Gastrocnemius medialis (tissue), 4 donors: ENCODE data around the gene FASLG. TPM values are rescaled to one million over a fixed set of nuclear protein-coding genes. Genes with fewer than 3 reads are reported as not detected.

Experiments
- ATAC-seq, 2 donors: fragments of 150-250 bp; one replicate each; pipeline ENCODE4 v1.9.1; 2016
- DNase-seq, 2 donors: peaks; one replicate each; pipeline ENCODE4 v3.0.0-alpha.2; 2019
- H3K27ac ChIP-seq, 4 donors: fragments of 200-600 bp; sonication (generic); 1 replicate in 1 of 4; 2 replicates in 3 of 4; pipeline ENCODE4 v1.5.1; 2016 to 2018; ENCODE audit warnings: mild to moderate bottlenecking in 2 of 4, moderate library complexity in 1 of 4
- H3K27me3 ChIP-seq, 3 donors: fragments of 200-600 bp; sonication (generic) in 2 of 3; 1 replicate in 1 of 3; 2 replicates in 2 of 3; pipeline versions ENCODE4 v1.5.1 to v1.6.0; 2016 to 2019; ENCODE audit warnings: mild to moderate bottlenecking in 1 of 3, moderate library complexity in 1 of 3
- H3K36me3 ChIP-seq, 2 donors: fragments of 200-600 bp; sonication (generic) in 1 of 2; one replicate each; pipeline ENCODE4 v1.5.1; 2017 to 2018
- H3K4me1 ChIP-seq, 2 donors: fragments of 200-600 bp; sonication (generic) in 1 of 2; one replicate each; pipeline ENCODE4 v1.5.1; 2016 to 2017; ENCODE audit warnings: mild to moderate bottlenecking in 2 of 2
- H3K4me3 ChIP-seq, 4 donors: fragments of 200-600 bp; sonication (generic) in 3 of 4; 1 replicate in 1 of 4; 2 replicates in 3 of 4; pipeline ENCODE4 v1.5.1; 2016 to 2019; ENCODE audit warnings: mild to moderate bottlenecking in 2 of 4
- H3K9me3 ChIP-seq, 3 donors: fragments of 200-600 bp; sonication (generic) in 2 of 3; 1 replicate in 1 of 3; 2 replicates in 2 of 3; pipeline ENCODE4 v1.5.1; 2016 to 2019
- CTCF ChIP-seq, 5 experiments: fragments of 450-650 bp in 3 of 5; fragments of 200-600 bp in 2 of 5; sonication (generic) in 2 of 5; IDR thresholded peaks in 4 of 5; conservative IDR thresholded peaks in 1 of 5; 1 replicate in 4 of 5; 2 replicates in 1 of 5; pipeline ENCODE4 v1.5.1; 2016 to 2019; ENCODE audit warnings: antibody characterized with exemption in 5 of 5, mild to moderate bottlenecking in 3 of 5, moderate library complexity in 3 of 5
- POLR2A ChIP-seq, 2 donors: fragments of 450-650 bp; IDR thresholded peaks; one replicate each; pipeline ENCODE4 v1.6.1; 2017; ENCODE audit warnings: antibody characterized with exemption in 2 of 2, mild to moderate bottlenecking in 2 of 2, moderate library complexity in 2 of 2
- in situ Hi-C, 4 donors: fragments of 200-750 bp; cut with MboI; loops; one replicate each; pipeline versions ENCODE4 v1.15.0 to v1.8.0; 2017; ENCODE audit warnings: low sequenced_read_pairs in 4 of 4
- intact Hi-C: fragments of 100-400 bp; cut with DNase I; formaldehyde crosslinking; loops from one replicate; pipeline ENCODE4 v1.15.1; 2023; ENCODE audit warnings: low total_unique reads
- total RNA-seq, 4 donors: library from RNA; depleted of rRNA; stranded (reverse); fragments of >200 nt; gene quantifications; one replicate each; pipeline versions ENCODE4 v1.1.0 to v1.2.3, GENCODE V29; 2016

FASLG gene
- total RNA-seq, 4 donors from 2014 or later, result not detected

- ATAC-seq, result no peak
- H3K27ac ChIP-seq, result no peak overlapping the region
- intact Hi-C loops (no loop called here), in situ Hi-C loops (no loop called here)
- no peak for DNase-seq
- no peaks in the 10 kb centered on the region for H3K9me3 ChIP-seq
- no peaks in the 10 kb centered on the region for H3K27me3 ChIP-seq
- H3K4me3 ChIP-seq, result no peak overlapping the region
- no peak for TF ChIP-seq POLR2A (IDR thresholded peaks at IDR 0.05)
- no peak for TF ChIP-seq CTCF (IDR thresholded peaks at IDR 0.05 in 4 of 5, conservative IDR thresholded peaks at IDR 0.05 in 1 of 5)
- H3K4me1 ChIP-seq, result no peaks in the 10 kb centered on the region
- no peaks in the 10 kb centered on the region for H3K36me3 ChIP-seq
Measured at GRCh38 chr1:172668097-172668496, 9.2 kb downstream of the FASLG start.

GRCh38 chr1:172669011-172669410 lies 10.1 kb downstream of the FASLG start:
- Histone ChIP-seq H3K27me3 (no peaks in the 10 kb centered on the region), H3K4me3 (no peak overlapping the region), H3K4me1 (no peaks in the 10 kb centered on the region), H3K36me3 (no peaks in the 10 kb centered on the region), H3K9me3 (no peaks in the 10 kb centered on the region), H3K27ac (no peak overlapping the region)
- TF ChIP-seq CTCF (IDR thresholded peaks at IDR 0.05 in 4 of 5, conservative IDR thresholded peaks at IDR 0.05 in 1 of 5) (no peak), POLR2A (IDR thresholded peaks at IDR 0.05) (no peak)
- intact Hi-C loops, result no loop called here
- in situ Hi-C loops, result no loop called here
- ATAC-seq, result no peak
- DNase-seq, result no peak

- no peak for DNase-seq
- Histone ChIP-seq H3K36me3 (no peaks in the 10 kb centered on the region), H3K4me1 (no peaks in the 10 kb centered on the region), H3K9me3 (no peaks in the 10 kb centered on the region), H3K27me3 (no peaks in the 10 kb centered on the region), H3K4me3 (no peak overlapping the region), H3K27ac (no peak overlapping the region)
- TF ChIP-seq POLR2A (IDR thresholded peaks at IDR 0.05) (no peak), CTCF (IDR thresholded peaks at IDR 0.05 in 4 of 5, conservative IDR thresholded peaks at IDR 0.05 in 1 of 5) (no peak)
- intact Hi-C loops (no loop called here), in situ Hi-C loops (no loop called here)
- ATAC-seq, result no peak
Measured at GRCh38 chr1:172670316-172670715, 11.4 kb downstream of the FASLG start.

DNA sequence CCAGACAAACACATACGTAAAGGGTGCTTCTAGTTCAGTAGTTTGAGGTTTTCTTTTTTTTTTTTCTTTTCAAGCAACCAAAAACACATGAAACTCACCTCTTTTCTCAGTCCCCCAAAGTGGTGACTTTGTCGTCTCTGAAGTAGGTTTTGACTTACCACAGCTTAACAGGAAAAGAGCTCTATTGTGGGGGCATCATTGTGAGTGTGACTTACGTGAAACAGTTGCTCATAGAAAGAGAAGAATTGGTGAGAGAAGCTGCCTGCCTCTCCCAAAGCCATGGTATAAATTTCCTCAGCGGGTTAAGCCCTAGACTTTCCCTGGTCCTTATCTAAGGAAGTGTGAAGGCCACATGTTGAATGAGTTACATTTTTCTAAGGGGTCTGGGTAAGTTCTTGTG lies 11.9 kb downstream of the FASLG start:
- Histone ChIP-seq H3K27me3 (no peaks in the 10 kb centered on the region), H3K9me3 (no peaks in the 10 kb centered on the region), H3K4me3 (no peak overlapping the region), H3K27ac (no peak overlapping the region), H3K36me3 (no peaks in the 10 kb centered on the region), H3K4me1 (no peaks in the 10 kb centered on the region)
- in situ Hi-C loops, result no loop called here
- ATAC-seq (no peak), DNase-seq (no peak)
- no peak for TF ChIP-seq CTCF (IDR thresholded peaks at IDR 0.05 in 4 of 5, conservative IDR thresholded peaks at IDR 0.05 in 1 of 5)
- TF ChIP-seq POLR2A (IDR thresholded peaks at IDR 0.05), result no peak
- intact Hi-C loops, result no loop called here

- H3K27me3 ChIP-seq, result no peaks in the 10 kb centered on the region
- intact Hi-C loops, result no loop called here
- DNase-seq (no peak), ATAC-seq (no peak)
- H3K36me3 ChIP-seq, result no peaks in the 10 kb centered on the region
- no peak overlapping the region for H3K27ac ChIP-seq
- H3K4me1 ChIP-seq, result no peaks in the 10 kb centered on the region
- no peaks in the 10 kb centered on the region for H3K9me3 ChIP-seq
- TF ChIP-seq CTCF (IDR thresholded peaks at IDR 0.05 in 4 of 5, conservative IDR thresholded peaks at IDR 0.05 in 1 of 5), result no peak
- TF ChIP-seq POLR2A (IDR thresholded peaks at IDR 0.05), result no peak
- no peak overlapping the region for H3K4me3 ChIP-seq
- in situ Hi-C loops, result no loop called here
Measured at GRCh38 chr1:172671591-172671990, 12.7 kb downstream of the FASLG start.
